ENCODE results near the gene GAS1. TPM values are rescaled to one million over a fixed set of nuclear protein-coding genes. Genes with fewer than 3 reads are reported as not detected.

The GAS1 gene
- polyA plus RNA-seq, 1 donor (not counting 4 experiments of a cell fraction or from before 2014, with no cell fraction given) = 0.75 TPM

DNA sequence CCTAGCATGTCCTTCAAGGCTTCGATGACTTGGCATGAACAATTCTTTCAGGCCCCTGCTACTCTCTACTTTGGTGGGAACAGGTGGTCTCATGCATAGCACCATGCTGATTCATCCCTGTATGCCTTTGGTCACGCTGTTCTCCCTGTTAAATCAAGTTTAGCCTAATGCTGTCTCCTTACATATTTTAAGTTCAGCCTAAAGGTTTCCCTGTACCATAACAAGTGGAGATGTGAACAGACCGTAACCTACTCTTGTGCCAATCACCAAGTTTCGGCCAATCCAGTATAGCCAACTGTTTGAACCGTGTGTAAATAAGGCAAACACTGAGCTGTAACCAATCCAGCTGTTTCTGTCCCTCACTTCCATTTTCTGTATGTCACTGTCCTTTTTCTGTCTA, 8.0 kb downstream of the GAS1 start:
- Histone ChIP-seq H3K9me1 (ENCODE audit: control insufficient read depth, extremely low read depth, insufficient read depth, low read length) (no peaks in the 10 kb centered on the region), H3K27me3 (ENCODE audit: control insufficient read depth, extremely low read depth, insufficient read depth, low read length) (peaks cover 26% of the 10 kb centered on the region), H4K20me1 (ENCODE audit: control insufficient read depth, extremely low read depth, insufficient read depth, low read length) (no peaks in the 10 kb centered on the region), H3K79me2 (ENCODE audit: control insufficient read depth, insufficient read depth, low read length) (no peaks in the 10 kb centered on the region), H3K9ac (ENCODE audit: control insufficient read depth, extremely low read depth, insufficient read depth, low read length) (no peak overlapping the region), H3K36me3 (ENCODE audit: control insufficient read depth in 2 of 2, extremely low read depth in 1 of 2, insufficient read depth in 2 of 2, low read length in 2 of 2) (no peaks in the 10 kb centered on the region), H2AFZ (ENCODE audit: control insufficient read depth, low read length) (no peak overlapping the region), H3K9me3 (ENCODE audit: control insufficient read depth, low read depth, low read length) (no peaks in the 10 kb centered on the region), H3K4me2 (ENCODE audit: control insufficient read depth, extremely low read depth, insufficient read depth, low read depth, low read length) (no peak overlapping the region), H3K4me3 (ENCODE audit: control insufficient read depth in 2 of 3, extremely low read depth in 1 of 3, insufficient read depth in 2 of 3, low read depth in 1 of 3, low read length in 3 of 3) (no peak overlapping the region), H3K4me1 (ENCODE audit: control insufficient read depth, extremely low read depth, insufficient read depth, low read length) (no peaks in the 10 kb centered on the region), H3K27ac (ENCODE audit: control insufficient read depth, insufficient read depth, low read length) (no peak overlapping the region)
- TF ChIP-seq EZH2 (IDR thresholded peaks at IDR 0.05; ENCODE audit: low read length) = no peak
- TF ChIP-seq, protein P1, sequence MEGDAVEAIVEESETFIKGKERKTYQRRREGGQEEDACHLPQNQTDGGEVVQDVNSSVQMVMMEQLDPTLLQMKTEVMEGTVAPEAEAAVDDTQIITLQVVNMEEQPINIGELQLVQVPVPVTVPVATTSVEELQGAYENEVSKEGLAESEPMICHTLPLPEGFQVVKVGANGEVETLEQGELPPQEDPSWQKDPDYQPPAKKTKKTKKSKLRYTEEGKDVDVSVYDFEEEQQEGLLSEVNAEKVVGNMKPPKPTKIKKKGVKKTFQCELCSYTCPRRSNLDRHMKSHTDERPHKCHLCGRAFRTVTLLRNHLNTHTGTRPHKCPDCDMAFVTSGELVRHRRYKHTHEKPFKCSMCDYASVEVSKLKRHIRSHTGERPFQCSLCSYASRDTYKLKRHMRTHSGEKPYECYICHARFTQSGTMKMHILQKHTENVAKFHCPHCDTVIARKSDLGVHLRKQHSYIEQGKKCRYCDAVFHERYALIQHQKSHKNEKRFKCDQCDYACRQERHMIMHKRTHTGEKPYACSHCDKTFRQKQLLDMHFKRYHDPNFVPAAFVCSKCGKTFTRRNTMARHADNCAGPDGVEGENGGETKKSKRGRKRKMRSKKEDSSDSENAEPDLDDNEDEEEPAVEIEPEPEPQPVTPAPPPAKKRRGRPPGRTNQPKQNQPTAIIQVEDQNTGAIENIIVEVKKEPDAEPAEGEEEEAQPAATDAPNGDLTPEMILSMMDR (optimal IDR thresholded peaks at IDR 0.05 in 1 of 3, IDR thresholded peaks at IDR 0.05 in 1 of 3, conservative IDR thresholded peaks at IDR 0.05 in 1 of 3; ENCODE audit: extremely low read depth in 1 of 3, insufficient read depth in 2 of 3, low read length in 3 of 3) = no peak
- dilution Hi-C loops (cut with MboI; ENCODE audit: extremely low pct_ligation_motif_present, low sequenced_read_pairs) = no loop called here
- FAIRE-seq (no peak), DNase-seq (ENCODE audit: low read depth, low spot score) (no peak)

- Histone ChIP-seq H3K9ac (ENCODE audit: control insufficient read depth, extremely low read depth, insufficient read depth, low read length) (no peak overlapping the region), H3K4me2 (ENCODE audit: control insufficient read depth, extremely low read depth, insufficient read depth, low read depth, low read length) (no peak overlapping the region), H3K9me3 (ENCODE audit: control insufficient read depth, low read depth, low read length) (no peaks in the 10 kb centered on the region), H3K27me3 (ENCODE audit: control insufficient read depth, extremely low read depth, insufficient read depth, low read length) (peaks cover 22% of the 10 kb centered on the region), H2AFZ (ENCODE audit: control insufficient read depth, low read length) (no peak overlapping the region), H3K27ac (ENCODE audit: control insufficient read depth, insufficient read depth, low read length) (no peak overlapping the region), H3K79me2 (ENCODE audit: control insufficient read depth, insufficient read depth, low read length) (no peaks in the 10 kb centered on the region), H3K36me3 (ENCODE audit: control insufficient read depth in 2 of 2, extremely low read depth in 1 of 2, insufficient read depth in 2 of 2, low read length in 2 of 2) (no peaks in the 10 kb centered on the region), H3K4me1 (ENCODE audit: control insufficient read depth, extremely low read depth, insufficient read depth, low read length) (no peaks in the 10 kb centered on the region), H3K4me3 (ENCODE audit: control insufficient read depth in 2 of 3, extremely low read depth in 1 of 3, insufficient read depth in 2 of 3, low read depth in 1 of 3, low read length in 3 of 3) (no peak overlapping the region), H4K20me1 (ENCODE audit: control insufficient read depth, extremely low read depth, insufficient read depth, low read length) (no peaks in the 10 kb centered on the region), H3K9me1 (ENCODE audit: control insufficient read depth, extremely low read depth, insufficient read depth, low read length) (no peaks in the 10 kb centered on the region)
- no peak for TF ChIP-seq EZH2 (IDR thresholded peaks at IDR 0.05; ENCODE audit: low read length)
- TF ChIP-seq, protein P1 (optimal IDR thresholded peaks at IDR 0.05 in 1 of 3, IDR thresholded peaks at IDR 0.05 in 1 of 3, conservative IDR thresholded peaks at IDR 0.05 in 1 of 3; ENCODE audit: extremely low read depth in 1 of 3, insufficient read depth in 2 of 3, low read length in 3 of 3) = no peak
- DNase-seq (ENCODE audit: low read depth, low spot score) = no peak
- no peak for FAIRE-seq
- dilution Hi-C loops (cut with MboI; ENCODE audit: extremely low pct_ligation_motif_present, low sequenced_read_pairs) = no loop called here
Measured at GRCh38 chr9:86938780-86939179, 8.5 kb downstream of the GAS1 start.
